IMR-90 (cell line): Measurements from ENCODE around the gene GNA14. TPM values are rescaled to one million over a fixed set of nuclear protein-coding genes. Genes with fewer than 3 reads are reported as not detected.
A peak's percentile ranks its signal among the peaks of the same experiment; 100 is the strongest.

Experiments
- ATAC-seq: fragments of 200-7000 bp; cut with Tn5 transposase; 2 replicates; pipeline ENCODE4 v1.9.1; 2020; ENCODE audit warnings: low read depth, mild to moderate bottlenecking, moderate library complexity
- BruUV-seq: library from RNA; stranded (reverse); fragments of 400-500 nt; replicated peaks from 2 replicates; lab custom pipeline; 2021; lab: Mats Ljungman, UMichigan
- CTCF ChIA-PET: fragments of 300-600 bp; formaldehyde crosslinking; extraction: SDS; loops from one replicate; lab custom pipeline; 2021; ENCODE audit warnings: antibody characterized with exemption; lab: Yijun Ruan, JAX
- POLR2A ChIA-PET: fragments of 300-600 bp; sonication (Branson Sonifier 250); formaldehyde crosslinking; loops from one replicate; lab custom pipeline; 2022; ENCODE audit warnings: antibody characterized with exemption; ENCODE audit not compliant: unreplicated experiment; lab: Charles Lee
- DNase-seq: peaks from one replicate; pipeline ENCODE4 v3.0.0; 2013
- H2AFZ ChIP-seq: replicated peaks from 2 replicates; pipeline ENCODE3; 2013; ENCODE audit warnings: low read length, mild to moderate bottlenecking; ENCODE audit not compliant: poor library complexity
- H2AK5ac ChIP-seq: 2 replicates; pipeline ENCODE4 v1.6.1; 2013; ENCODE audit warnings: low read depth, low read length, inconsistent platforms
- H2AK9ac ChIP-seq: replicated peaks from 2 replicates; pipeline ENCODE3; 2013; ENCODE audit warnings: mild to moderate bottlenecking, low read depth, low read length, moderate library complexity; ENCODE audit not compliant: poor library complexity
- H2BK120ac ChIP-seq: 2 replicates; pipeline ENCODE4 v1.6.1; 2013; ENCODE audit warnings: low read depth, low read length, inconsistent platforms
- H2BK15ac ChIP-seq: 3 replicates; pipeline ENCODE4 v1.6.1; 2013; ENCODE audit warnings: low read depth, low read length, inconsistent platforms
- H2BK20ac ChIP-seq: 2 replicates; pipeline ENCODE4 v1.6.1; 2013; ENCODE audit warnings: low read depth, mild to moderate bottlenecking, inconsistent platforms, low read length, moderate library complexity
- H2BK5ac ChIP-seq: 2 replicates; pipeline ENCODE4 v1.6.1; 2013; ENCODE audit warnings: mild to moderate bottlenecking, low read depth, low read length, inconsistent platforms; ENCODE audit not compliant: poor library complexity, severe bottlenecking
- H3K14ac ChIP-seq: replicated peaks from 2 replicates; pipeline ENCODE4 v1.6.1; 2013; ENCODE audit warnings: low read depth, low read length, inconsistent platforms
- H3K18ac ChIP-seq: 2 replicates; pipeline ENCODE4 v1.6.1; 2013; ENCODE audit warnings: low read depth, low read length, control low read depth
- H3K23ac ChIP-seq: 2 replicates; pipeline ENCODE4 v1.6.1; 2013; ENCODE audit warnings: low read depth, low read length, inconsistent platforms
- H3K27ac ChIP-seq: 2 replicates; pipeline ENCODE4 v1.5.1; 2013; ENCODE audit warnings: mild to moderate bottlenecking, control low read depth, low read length; ENCODE audit not compliant: insufficient read depth
- H3K27me3 ChIP-seq: 2 replicates; pipeline ENCODE4 v1.6.1; 2013; ENCODE audit warnings: low read length; ENCODE audit not compliant: control insufficient read depth, insufficient read depth
- H3K36me3 ChIP-seq: 2 replicates; pipeline ENCODE4 v1.6.1; 2013; ENCODE audit warnings: low read length, mixed read lengths; ENCODE audit not compliant: control insufficient read depth, insufficient read depth
- H3K4ac ChIP-seq: 2 replicates; pipeline ENCODE4 v1.6.1; 2013; ENCODE audit warnings: low read depth, low read length, inconsistent platforms
- H3K4me1 ChIP-seq: 2 replicates; pipeline ENCODE4 v1.6.1; 2013; ENCODE audit warnings: low read length, mixed read lengths; ENCODE audit not compliant: control insufficient read depth, insufficient read depth
- H3K4me2 ChIP-seq: 2 replicates; pipeline ENCODE4 v1.6.1; 2013; ENCODE audit warnings: low read depth, mild to moderate bottlenecking, control low read depth, low read length, moderate library complexity
- H3K4me3 ChIP-seq: 2 replicates; pipeline ENCODE4 v1.5.1; 2013; ENCODE audit warnings: low read depth, mild to moderate bottlenecking, control low read depth, low read length, moderate library complexity; ENCODE audit not compliant: insufficient read depth
- H3K56ac ChIP-seq: 2 replicates; pipeline ENCODE4 v1.6.1; 2013; ENCODE audit warnings: low read length, inconsistent platforms; ENCODE audit not compliant: insufficient read depth; ENCODE audit errors: extremely low read depth
- H3K79me1 ChIP-seq, 2 experiments: 2 replicates each; pipeline ENCODE4 v1.6.1; 2013; ENCODE audit warnings: low read length in 2 of 2, inconsistent platforms in 1 of 2, low read depth in 1 of 2
- H3K9ac ChIP-seq: 2 replicates; pipeline ENCODE4 v1.6.1; 2013; ENCODE audit warnings: low read depth, low read length, control low read depth
- H3K9me1 ChIP-seq: 2 replicates; pipeline ENCODE4 v1.6.1; 2013; ENCODE audit warnings: low read length, inconsistent platforms; ENCODE audit not compliant: insufficient read depth
- H3K9me3 ChIP-seq: 2 replicates; pipeline ENCODE4 v1.6.1; 2013; ENCODE audit warnings: low read length; ENCODE audit not compliant: control insufficient read depth, insufficient read depth
- H4K20me1 ChIP-seq: 2 replicates; pipeline ENCODE4 v1.6.1; 2013; ENCODE audit warnings: low read length, inconsistent platforms; ENCODE audit not compliant: insufficient read depth
- H4K5ac ChIP-seq: 2 replicates; pipeline ENCODE4 v1.6.1; 2013; ENCODE audit warnings: mild to moderate bottlenecking, low read depth, low read length, control low read depth
- H4K8ac ChIP-seq, 2 experiments: 2 replicates each; pipeline ENCODE4 v1.6.1; 2013; ENCODE audit warnings: low read depth in 2 of 2, low read length in 2 of 2, control low read depth in 1 of 2, inconsistent platforms in 1 of 2
- H4K91ac ChIP-seq: 2 replicates; pipeline ENCODE4 v1.6.1; 2013; ENCODE audit warnings: low read depth, low read length, inconsistent platforms; ENCODE audit not compliant: insufficient read depth
- BHLHE40 ChIP-seq: fragments of 150-350 bp; IDR thresholded peaks from 2 replicates; pipeline ENCODE4 v1.6.1; 2016; ENCODE audit warnings: mild to moderate bottlenecking, low read depth, low read length
- FOS ChIP-seq: fragments of 150-350 bp; IDR thresholded peaks from 2 replicates; pipeline ENCODE4 v1.6.1; 2016; ENCODE audit warnings: low read depth, low read length
- MAFK ChIP-seq: IDR thresholded peaks from 2 replicates; pipeline ENCODE4 v1.6.1; 2012; ENCODE audit warnings: low read depth, low read length, improper control_type of control experiment
- MXI1 ChIP-seq: IDR thresholded peaks from 2 replicates; pipeline ENCODE4 v1.6.1; 2012; ENCODE audit warnings: low read depth, mild to moderate bottlenecking, low read length, moderate library complexity, borderline replicate concordance
- NFE2L2 ChIP-seq: fragments of 150-350 bp; IDR thresholded peaks from 2 replicates; pipeline ENCODE4 v1.6.1; 2016; ENCODE audit warnings: low read depth, mild to moderate bottlenecking, low read length
- RCOR1 ChIP-seq: IDR thresholded peaks from 2 replicates; pipeline ENCODE4 v1.6.1; 2012; ENCODE audit warnings: mild to moderate bottlenecking, low read length, improper control_type of control experiment; ENCODE audit not compliant: insufficient replicate concordance
- SMC3 ChIP-seq: fragments of 150-350 bp; IDR thresholded peaks from 2 replicates; pipeline ENCODE4 v1.6.1; 2016; ENCODE audit warnings: low read depth, mild to moderate bottlenecking, antibody characterized with exemption, low read length, moderate library complexity
- WGBS, 2 experiments: methylation state at CpG; one replicate each; pipeline versions ENCODE4 v1.1.5 to v1.1.7; 2013; ENCODE audit warnings: missing lambda C conversion rate in 2 of 2; ENCODE audit not compliant: insufficient read length in 1 of 2; ENCODE audit errors: extremely low coverage in 2 of 2; 5-methylcytosine and 5-hydroxymethylcytosine counted together
- dilution Hi-C: fragments of 300-500 bp; cut with HindIII; formaldehyde crosslinking; loops from one replicate; pipeline ENCODE4 v1.14.3; 2018; ENCODE audit warnings: low sequenced_read_pairs; ENCODE audit not compliant: unreplicated experiment
- in situ Hi-C: fragments of 300-500 bp; cut with MboI; formaldehyde crosslinking; loops from 3 replicates; pipeline ENCODE4 v1.14.3; 2019; ENCODE audit warnings: low sequenced_read_pairs, inconsistent platforms, mixed read lengths
- intact Hi-C: fragments of 100-400 bp; cut with micrococcal nuclease; formaldehyde crosslinking; loops from 2 replicates; pipeline ENCODE4 v1.10.0; 2022
- polyA plus RNA-seq, 3 experiments: library from polyadenylated mRNA; depleted of rRNA; stranded (reverse); fragments of >200 nt; gene quantifications; 2 replicates each; pipeline ENCODE4 v1.2.3, GENCODE V29; 2012; ENCODE audit warnings: low replicate concordance in 1 of 3
- total RNA-seq: library from RNA; depleted of rRNA; stranded (reverse); fragments of >200 nt; gene quantifications from 2 replicates; pipeline ENCODE4 v1.2.3, GENCODE V29; 2012
- TF ChIP-seq, protein P1 (sequence below): fragments of 150-350 bp; IDR thresholded peaks from 2 replicates; pipeline ENCODE4 v1.6.1; 2017; ENCODE audit warnings: mild to moderate bottlenecking, antibody characterized with exemption, low read length, low read depth

GNA14 gene
- total and polyA plus RNA-seq, 2 of the 4 experiments (the other 2 are of a cell fraction) = under 0.01 to 0.03 TPM

- H2AK5ac ChIP-seq = no peak overlapping the region
- H3K4me3 ChIP-seq = no peak overlapping the region
- H4K8ac ChIP-seq = no peak overlapping the region
- no peaks in the 10 kb centered on the region for H3K9me1 ChIP-seq
- POLR2A ChIA-PET = no interaction called here
- H3K14ac ChIP-seq = no peak overlapping the region
- no peak overlapping the region for H2BK5ac ChIP-seq
- H3K4me2 ChIP-seq = no peak overlapping the region
- no peak overlapping the region for H2BK15ac ChIP-seq
- no peaks in the 10 kb centered on the region for H3K9me3 ChIP-seq
- BruUV-seq = no TSS peak
- no peaks in the 10 kb centered on the region for H3K4me1 ChIP-seq
- ATAC-seq = peak; percentile 56
- H3K23ac ChIP-seq = no peak overlapping the region
- H4K5ac ChIP-seq = no peak overlapping the region
- H2BK120ac ChIP-seq = no peak overlapping the region
- H3K9ac ChIP-seq = no peak overlapping the region
- in situ Hi-C loops = no loop called here
- no peak overlapping the region for H3K27ac ChIP-seq
- WGBS, 2 experiments = no CpG with 5 or more reads among the region's 1 CpG
- CTCF ChIA-PET = no interaction called here
- H3K18ac ChIP-seq = no peak overlapping the region
- dilution Hi-C loops = no loop called here
- TF ChIP-seq, protein P1, sequence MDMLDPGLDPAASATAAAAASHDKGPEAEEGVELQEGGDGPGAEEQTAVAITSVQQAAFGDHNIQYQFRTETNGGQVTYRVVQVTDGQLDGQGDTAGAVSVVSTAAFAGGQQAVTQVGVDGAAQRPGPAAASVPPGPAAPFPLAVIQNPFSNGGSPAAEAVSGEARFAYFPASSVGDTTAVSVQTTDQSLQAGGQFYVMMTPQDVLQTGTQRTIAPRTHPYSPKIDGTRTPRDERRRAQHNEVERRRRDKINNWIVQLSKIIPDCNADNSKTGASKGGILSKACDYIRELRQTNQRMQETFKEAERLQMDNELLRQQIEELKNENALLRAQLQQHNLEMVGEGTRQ = no peak
- TF ChIP-seq MAFK = no peak
- no peak for TF ChIP-seq SMC3
- TF ChIP-seq MXI1 = no peak
- no peak for TF ChIP-seq FOS
- no peak for TF ChIP-seq BHLHE40
- TF ChIP-seq RCOR1 = no peak
- TF ChIP-seq NFE2L2 = no peak
- no peak overlapping the region for H2AFZ ChIP-seq
- no peaks in the 10 kb centered on the region for H3K79me1 ChIP-seq
- H4K20me1 ChIP-seq = no peaks in the 10 kb centered on the region
- peaks cover 3% of the 10 kb centered on the region; the same call in 1 of the 2 replicates for H3K36me3 ChIP-seq
- H4K91ac ChIP-seq = no peak overlapping the region
- peak; percentile 61 for DNase-seq
- H3K56ac ChIP-seq = no peak overlapping the region; the same call in 1 of the 2 replicates
- H2BK20ac ChIP-seq = no peak overlapping the region
- no peaks in the 10 kb centered on the region for H3K27me3 ChIP-seq
- no peak overlapping the region for H2AK9ac ChIP-seq
- H3K4ac ChIP-seq = no peak overlapping the region
- intact Hi-C loops = no loop called here
Observed at GRCh38 chr9:77386187-77386586, 261.9 kb downstream of the GNA14 start.
